ENCODE results near the gene UBLCP1.

UBLCP1 gene

DNA sequence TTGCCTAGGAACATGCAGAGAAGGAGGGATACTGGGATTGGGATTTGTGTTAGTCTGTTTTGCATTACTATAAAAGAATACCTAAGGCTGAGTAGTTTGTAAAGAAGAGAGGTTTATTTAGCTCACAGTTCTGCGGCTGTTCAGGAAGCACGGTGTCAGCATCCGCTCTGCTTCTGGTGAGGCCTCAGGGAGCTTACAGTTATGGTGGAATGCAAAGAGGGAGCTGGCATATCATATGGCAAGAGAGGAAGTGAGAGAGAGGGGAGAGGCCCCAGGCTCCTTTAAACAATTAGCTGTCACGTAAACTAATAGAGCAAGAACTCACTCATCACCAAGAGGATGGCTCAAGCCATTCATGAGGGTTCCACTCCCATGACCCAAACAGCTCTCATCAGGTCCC lies 40.2 kb downstream of the UBLCP1 start:
- no peak overlapping the region for H3K4me3 ChIP-seq (ENCODE audit: low read length)
- DNase-seq (ENCODE audit: low read depth): no peak
- TF ChIP-seq, protein P1, sequence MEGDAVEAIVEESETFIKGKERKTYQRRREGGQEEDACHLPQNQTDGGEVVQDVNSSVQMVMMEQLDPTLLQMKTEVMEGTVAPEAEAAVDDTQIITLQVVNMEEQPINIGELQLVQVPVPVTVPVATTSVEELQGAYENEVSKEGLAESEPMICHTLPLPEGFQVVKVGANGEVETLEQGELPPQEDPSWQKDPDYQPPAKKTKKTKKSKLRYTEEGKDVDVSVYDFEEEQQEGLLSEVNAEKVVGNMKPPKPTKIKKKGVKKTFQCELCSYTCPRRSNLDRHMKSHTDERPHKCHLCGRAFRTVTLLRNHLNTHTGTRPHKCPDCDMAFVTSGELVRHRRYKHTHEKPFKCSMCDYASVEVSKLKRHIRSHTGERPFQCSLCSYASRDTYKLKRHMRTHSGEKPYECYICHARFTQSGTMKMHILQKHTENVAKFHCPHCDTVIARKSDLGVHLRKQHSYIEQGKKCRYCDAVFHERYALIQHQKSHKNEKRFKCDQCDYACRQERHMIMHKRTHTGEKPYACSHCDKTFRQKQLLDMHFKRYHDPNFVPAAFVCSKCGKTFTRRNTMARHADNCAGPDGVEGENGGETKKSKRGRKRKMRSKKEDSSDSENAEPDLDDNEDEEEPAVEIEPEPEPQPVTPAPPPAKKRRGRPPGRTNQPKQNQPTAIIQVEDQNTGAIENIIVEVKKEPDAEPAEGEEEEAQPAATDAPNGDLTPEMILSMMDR (conservative IDR thresholded peaks at IDR 0.05; ENCODE audit: low read length): no peak

GRCh38 chr5:159304961-159305595 lies 42.0 kb downstream of the UBLCP1 start:
- no peak for DNase-seq (ENCODE audit: low read depth)
- TF ChIP-seq, protein P1 (conservative IDR thresholded peaks at IDR 0.05; ENCODE audit: low read length): no peak
- H3K4me3 ChIP-seq (ENCODE audit: low read length): no peak overlapping the region

GRCh38 chr5:159309689-159310433 lies 46.8 kb downstream of the UBLCP1 start:
- no peak for DNase-seq (ENCODE audit: low read depth)
- TF ChIP-seq, protein P1 (conservative IDR thresholded peaks at IDR 0.05; ENCODE audit: low read length): no peak
- H3K4me3 ChIP-seq (ENCODE audit: low read length): no peak overlapping the region

DNA sequence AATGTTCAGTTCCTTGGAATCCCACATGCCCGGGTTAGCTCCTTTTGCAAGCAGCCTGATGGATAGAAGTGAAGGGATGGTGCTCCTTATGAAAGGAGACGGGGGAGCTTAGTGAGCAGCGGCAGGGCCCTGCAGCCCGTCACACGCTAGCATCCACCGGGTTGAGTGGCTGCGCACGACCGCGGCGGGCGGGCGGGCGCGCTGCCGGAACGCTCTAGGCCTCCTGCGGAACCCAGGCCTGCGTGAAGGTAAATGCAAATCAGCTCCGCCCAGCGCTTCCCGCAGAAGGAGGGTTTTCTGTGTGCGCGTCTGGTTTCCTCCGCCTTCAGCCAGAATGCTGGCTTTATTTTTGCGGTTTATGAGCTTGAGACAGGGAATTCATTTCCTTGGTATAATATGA lies 47.4 kb downstream of the UBLCP1 start:
- TF ChIP-seq, protein P1 (conservative IDR thresholded peaks at IDR 0.05; ENCODE audit: low read length): no peak
- no peak for DNase-seq (ENCODE audit: low read depth)
- H3K4me3 ChIP-seq (ENCODE audit: low read length): no peak overlapping the region

DNA sequence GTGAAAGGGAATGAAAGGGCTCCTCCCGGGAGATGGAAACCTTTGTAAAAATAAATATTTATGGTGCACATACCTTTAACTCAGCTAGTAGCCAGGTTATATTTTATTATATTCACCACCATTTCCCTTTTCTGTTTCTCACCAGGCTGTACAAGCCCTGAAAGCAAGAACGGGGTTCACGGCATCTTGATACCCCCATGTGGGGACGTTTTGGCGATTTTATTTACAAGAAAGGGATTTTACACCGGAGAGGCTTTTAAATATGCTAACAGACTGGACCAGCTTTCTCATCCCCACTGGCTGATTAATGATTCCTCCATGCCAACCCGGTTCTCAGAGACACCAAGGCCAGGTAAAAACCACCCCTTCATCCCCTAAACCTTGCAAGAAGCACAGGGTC lies 48.0 kb downstream of the UBLCP1 start:
- H3K4me3 ChIP-seq (ENCODE audit: low read length): no peak overlapping the region
- DNase-seq (ENCODE audit: low read depth): no peak
- TF ChIP-seq, protein P1 (conservative IDR thresholded peaks at IDR 0.05; ENCODE audit: low read length): no peak

- TF ChIP-seq, protein P1 (conservative IDR thresholded peaks at IDR 0.05; ENCODE audit: low read length): no peak
- no peak overlapping the region for H3K4me3 ChIP-seq (ENCODE audit: low read length)
- no peak for DNase-seq (ENCODE audit: low read depth)
Measured at GRCh38 chr5:159313197-159313596, 50.1 kb downstream of the UBLCP1 start.
